ENCODE measurements around the gene CCDC127. TPM values are rescaled to one million over a fixed set of nuclear protein-coding genes. Genes with fewer than 3 reads are reported as not detected.

Gene CCDC127
- total RNA-seq, 1 donor from 2014 or later, result 10.1 TPM

DNA sequence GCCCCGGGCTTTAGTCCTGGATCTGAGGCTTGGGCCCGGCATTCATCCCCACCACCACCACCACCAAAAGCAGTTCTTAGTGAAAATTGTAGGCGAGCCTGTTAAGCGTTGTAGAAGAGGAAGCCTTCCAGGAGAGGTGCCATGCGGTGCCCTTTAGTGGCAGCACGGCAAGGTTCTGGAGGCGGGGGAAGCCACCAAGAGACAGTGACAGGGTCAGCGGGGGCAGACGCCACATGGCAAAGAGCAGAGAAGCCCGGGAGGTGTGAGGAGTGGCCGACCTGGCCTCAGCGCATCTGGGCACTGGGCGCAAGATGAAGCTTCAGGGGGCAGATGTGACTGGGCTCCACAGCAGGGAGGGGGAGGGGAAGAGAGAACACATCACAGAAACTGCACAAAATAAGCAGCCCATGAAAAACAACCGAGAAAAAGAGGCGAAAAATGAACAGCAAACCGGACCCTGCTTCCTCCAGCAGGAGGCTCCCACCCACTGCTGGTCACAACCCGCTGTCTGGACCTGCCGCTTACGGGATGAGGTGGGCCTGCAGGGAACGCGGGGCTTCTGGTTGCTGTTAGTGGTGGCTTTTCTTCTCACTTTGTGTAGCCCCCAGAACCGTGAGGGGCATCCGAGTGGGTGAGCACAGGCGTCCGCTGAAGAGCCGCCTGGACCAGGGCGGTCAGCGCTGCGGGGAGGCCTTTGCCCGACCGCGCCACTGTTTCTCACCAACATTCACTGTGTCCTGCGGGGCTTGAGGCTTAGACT is 22.4 kb downstream of the CCDC127 start:
- TF ChIP-seq, protein P1, sequence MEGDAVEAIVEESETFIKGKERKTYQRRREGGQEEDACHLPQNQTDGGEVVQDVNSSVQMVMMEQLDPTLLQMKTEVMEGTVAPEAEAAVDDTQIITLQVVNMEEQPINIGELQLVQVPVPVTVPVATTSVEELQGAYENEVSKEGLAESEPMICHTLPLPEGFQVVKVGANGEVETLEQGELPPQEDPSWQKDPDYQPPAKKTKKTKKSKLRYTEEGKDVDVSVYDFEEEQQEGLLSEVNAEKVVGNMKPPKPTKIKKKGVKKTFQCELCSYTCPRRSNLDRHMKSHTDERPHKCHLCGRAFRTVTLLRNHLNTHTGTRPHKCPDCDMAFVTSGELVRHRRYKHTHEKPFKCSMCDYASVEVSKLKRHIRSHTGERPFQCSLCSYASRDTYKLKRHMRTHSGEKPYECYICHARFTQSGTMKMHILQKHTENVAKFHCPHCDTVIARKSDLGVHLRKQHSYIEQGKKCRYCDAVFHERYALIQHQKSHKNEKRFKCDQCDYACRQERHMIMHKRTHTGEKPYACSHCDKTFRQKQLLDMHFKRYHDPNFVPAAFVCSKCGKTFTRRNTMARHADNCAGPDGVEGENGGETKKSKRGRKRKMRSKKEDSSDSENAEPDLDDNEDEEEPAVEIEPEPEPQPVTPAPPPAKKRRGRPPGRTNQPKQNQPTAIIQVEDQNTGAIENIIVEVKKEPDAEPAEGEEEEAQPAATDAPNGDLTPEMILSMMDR (IDR thresholded peaks at IDR 0.05; ENCODE audit: unreplicated experiment), result no peak
- Mint-ChIP-seq H3K36me3 (ENCODE audit: insufficient read depth) (no peaks in the 10 kb centered on the region), H3K27me3 (no peaks in the 10 kb centered on the region), H3K4me1 (ENCODE audit: low read depth) (no peaks in the 10 kb centered on the region), H3K9me3 (ENCODE audit: low read depth) (no peaks in the 10 kb centered on the region), H3K4me3 (ENCODE audit: low read depth) (no peak overlapping the region), H3K27ac (peak overlapping the region; percentile 62)
- no peak for DNase-seq (ENCODE audit: low spot score, unreplicated experiment)

DNA sequence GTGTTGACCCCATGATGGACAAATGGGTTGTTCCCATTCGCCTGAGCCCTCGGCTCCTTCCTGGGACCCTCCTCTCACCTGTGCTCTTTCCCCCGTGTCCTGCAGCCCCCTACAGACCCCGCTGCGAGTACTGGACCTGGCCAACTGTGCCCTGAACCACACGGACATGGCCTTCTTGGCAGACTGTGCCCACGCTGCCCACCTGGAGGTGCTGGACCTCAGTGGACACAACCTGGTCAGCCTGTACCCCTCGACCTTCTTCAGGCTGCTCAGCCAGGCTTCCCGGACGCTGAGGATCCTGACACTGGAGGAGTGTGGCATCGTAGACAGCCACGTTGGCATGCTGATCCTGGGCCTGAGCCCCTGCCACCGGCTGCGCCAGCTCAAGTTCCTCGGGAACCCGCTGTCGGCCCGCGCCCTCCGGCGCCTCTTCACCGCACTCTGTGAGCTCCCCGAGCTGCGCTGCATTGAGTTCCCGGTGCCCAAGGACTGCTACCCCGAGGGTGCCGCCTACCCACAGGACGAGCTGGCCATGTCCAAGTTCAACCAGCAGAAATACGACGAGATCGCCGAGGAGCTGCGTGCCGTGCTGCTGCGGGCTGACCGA is 23.2 kb downstream of the CCDC127 start:
- Mint-ChIP-seq H3K27me3 (peaks cover 5% of the 10 kb centered on the region), H3K36me3 (ENCODE audit: insufficient read depth) (no peaks in the 10 kb centered on the region), H3K9me3 (ENCODE audit: low read depth) (no peaks in the 10 kb centered on the region), H3K27ac (no peak overlapping the region), H3K4me1 (ENCODE audit: low read depth) (no peaks in the 10 kb centered on the region), H3K4me3 (ENCODE audit: low read depth) (no peak overlapping the region)
- DNase-seq (ENCODE audit: low spot score, unreplicated experiment), result no peak
- TF ChIP-seq, protein P1 (IDR thresholded peaks at IDR 0.05; ENCODE audit: unreplicated experiment), result no peak

DNA sequence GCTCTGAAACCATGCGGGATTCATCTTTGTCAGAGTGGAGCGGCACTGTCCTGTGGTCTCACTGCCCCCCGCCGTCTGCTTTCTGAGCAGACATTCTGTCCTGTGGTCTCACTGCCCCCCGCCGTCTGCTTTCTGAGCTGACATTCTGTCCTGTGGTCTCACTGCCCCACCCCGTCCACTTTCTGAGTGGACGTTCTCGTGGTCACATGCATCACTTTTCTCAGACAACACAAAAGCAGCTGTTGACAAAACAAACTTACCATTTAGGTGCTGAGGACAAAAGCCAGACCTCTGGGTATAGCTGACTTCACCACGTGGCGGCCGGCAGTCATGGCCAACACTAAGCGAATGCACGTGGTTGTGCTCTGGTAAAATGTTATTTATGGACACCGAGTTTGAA is 23.9 kb downstream of the CCDC127 start:
- TF ChIP-seq, protein P1 (IDR thresholded peaks at IDR 0.05; ENCODE audit: unreplicated experiment), result no peak

DNA sequence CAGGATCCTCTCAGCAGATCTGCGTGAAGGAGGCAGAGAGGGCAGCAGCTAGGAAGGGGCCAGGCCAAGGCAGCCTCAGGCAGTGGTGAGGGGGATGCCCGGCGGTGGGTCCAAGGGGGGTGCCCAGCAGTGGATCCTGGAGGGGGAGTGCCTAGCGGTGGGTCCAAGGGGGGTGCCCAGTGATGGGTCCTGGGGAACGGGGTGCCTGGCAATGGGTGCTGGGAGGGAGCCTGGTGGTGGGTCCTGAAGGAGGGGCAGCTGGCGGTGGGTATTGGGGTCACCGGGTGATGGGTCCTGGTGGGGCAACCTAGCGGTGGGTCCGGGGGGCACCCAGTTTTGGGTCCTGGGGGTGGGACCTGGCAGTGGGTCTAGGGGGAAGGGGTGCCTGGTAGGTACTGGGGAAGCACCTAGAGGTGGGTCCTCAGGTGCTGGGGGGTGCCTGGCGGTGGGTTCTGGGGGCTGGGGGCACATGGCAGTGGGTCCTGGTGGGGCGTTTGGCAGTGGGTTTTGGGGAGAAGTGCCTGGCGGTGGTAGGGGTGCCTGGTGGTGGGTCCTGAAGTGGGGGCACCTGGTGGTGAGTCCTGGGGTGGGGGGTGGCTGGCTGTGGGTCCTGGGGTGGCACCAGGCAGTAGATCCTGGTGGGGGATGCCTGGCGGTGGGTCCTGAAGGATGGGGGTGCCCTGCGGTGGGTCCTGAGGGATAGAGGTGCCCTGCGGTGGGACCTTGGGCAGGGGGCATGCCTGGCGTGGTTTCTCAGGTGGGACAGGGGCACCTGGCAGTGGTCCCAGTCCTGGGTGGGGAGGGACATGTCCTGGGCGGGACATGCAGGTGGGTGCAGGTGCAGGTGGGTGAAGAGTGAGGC is 24.8 kb downstream of the CCDC127 start:
- no peaks in the 10 kb centered on the region for H3K9me3 Mint-ChIP-seq (ENCODE audit: low read depth)
- peaks cover 3% of the 10 kb centered on the region for H3K4me1 Mint-ChIP-seq (ENCODE audit: low read depth)
- no peak overlapping the region for H3K27ac Mint-ChIP-seq
- DNase-seq (ENCODE audit: low spot score, unreplicated experiment), result no peak
- no peaks in the 10 kb centered on the region for H3K36me3 Mint-ChIP-seq (ENCODE audit: insufficient read depth)
- H3K27me3 Mint-ChIP-seq, result peaks cover 5% of the 10 kb centered on the region
- TF ChIP-seq, protein P1 (IDR thresholded peaks at IDR 0.05; ENCODE audit: unreplicated experiment), result no peak
- no peak overlapping the region for H3K4me3 Mint-ChIP-seq (ENCODE audit: low read depth)

More for the DNA sequence above, 23.9 kb downstream of the CCDC127 start:
- H3K27ac Mint-ChIP-seq, result no peak overlapping the region
- no peak overlapping the region for H3K4me3 Mint-ChIP-seq (ENCODE audit: low read depth)
- DNase-seq (ENCODE audit: low spot score, unreplicated experiment), result no peak
- no peaks in the 10 kb centered on the region for H3K36me3 Mint-ChIP-seq (ENCODE audit: insufficient read depth)
- peaks cover 5% of the 10 kb centered on the region for H3K27me3 Mint-ChIP-seq
- no peaks in the 10 kb centered on the region for H3K9me3 Mint-ChIP-seq (ENCODE audit: low read depth)
- no peaks in the 10 kb centered on the region for H3K4me1 Mint-ChIP-seq (ENCODE audit: low read depth)

DNA sequence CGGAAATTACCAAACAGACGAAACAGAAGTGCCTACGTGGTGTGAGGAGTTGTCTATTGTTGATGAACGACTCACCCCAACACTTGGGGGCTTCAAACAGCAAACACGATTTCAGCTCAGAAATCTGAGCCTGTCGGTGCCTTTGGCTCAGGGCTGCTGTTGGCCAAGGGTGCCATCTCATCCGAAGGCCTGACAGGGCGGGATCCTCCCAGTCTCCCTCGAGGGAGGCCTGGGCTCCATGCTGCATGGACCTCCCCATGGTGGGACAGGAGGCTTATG is 25.3 kb downstream of the CCDC127 start:
- H3K9me3 Mint-ChIP-seq (ENCODE audit: low read depth), result no peaks in the 10 kb centered on the region
- TF ChIP-seq, protein P1 (IDR thresholded peaks at IDR 0.05; ENCODE audit: unreplicated experiment), result no peak
- no peak overlapping the region for H3K4me3 Mint-ChIP-seq (ENCODE audit: low read depth)
- H3K4me1 Mint-ChIP-seq (ENCODE audit: low read depth), result peaks cover 3% of the 10 kb centered on the region
- peaks cover 5% of the 10 kb centered on the region for H3K27me3 Mint-ChIP-seq
- no peaks in the 10 kb centered on the region for H3K36me3 Mint-ChIP-seq (ENCODE audit: insufficient read depth)
- DNase-seq (ENCODE audit: low spot score, unreplicated experiment), result no peak
- H3K27ac Mint-ChIP-seq, result no peak overlapping the region
